Prostate gland (tissue), 2 donors: ENCODE measurements around the gene GRB10.

Source experiments
- POLR2A ChIP-seq: fragments of 450-650 bp; IDR thresholded peaks from one replicate; pipeline ENCODE4 v1.6.1; 2016; ENCODE audit warnings: antibody characterized with exemption, mild to moderate bottlenecking
- POLR2AphosphoS5 ChIP-seq: sonication (generic); formaldehyde crosslinking; IDR thresholded peaks from one replicate; pipeline ENCODE4 v1.6.1; 2017; ENCODE audit warnings: antibody characterized with exemption
- TF ChIP-seq, protein P1 (sequence below), 4 experiments: fragments of 200-600 bp in 2 of 4; fragments of 450-650 bp in 2 of 4; sonication (generic) in 2 of 4; IDR thresholded peaks; 1 replicate in 3 of 4; 2 replicates in 1 of 4; pipeline ENCODE4 v1.5.1; 2016 to 2019; ENCODE audit warnings: antibody characterized with exemption in 4 of 4, mild to moderate bottlenecking in 2 of 4, moderate library complexity in 2 of 4

DNA sequence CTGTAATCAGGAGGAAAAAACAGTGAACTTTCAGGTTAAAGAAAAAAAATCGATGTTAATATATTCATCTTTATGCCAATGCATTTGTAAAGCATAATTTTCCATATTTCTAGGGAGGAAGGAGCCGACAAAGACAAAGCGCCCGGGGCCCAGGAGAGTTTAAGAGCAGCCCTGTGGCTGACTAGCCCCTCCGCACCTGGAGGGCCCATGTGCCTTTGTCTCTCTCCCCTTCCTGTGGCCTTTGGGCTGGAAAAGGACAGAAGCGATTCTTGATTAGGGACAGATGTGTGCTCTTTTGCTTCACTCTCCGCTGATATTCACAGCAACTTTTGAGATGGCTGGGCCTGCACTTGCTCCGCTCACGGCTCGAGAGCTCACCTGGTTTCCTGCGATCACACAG is 240.6 kb downstream of the GRB10 start:
- TF ChIP-seq, protein P1, sequence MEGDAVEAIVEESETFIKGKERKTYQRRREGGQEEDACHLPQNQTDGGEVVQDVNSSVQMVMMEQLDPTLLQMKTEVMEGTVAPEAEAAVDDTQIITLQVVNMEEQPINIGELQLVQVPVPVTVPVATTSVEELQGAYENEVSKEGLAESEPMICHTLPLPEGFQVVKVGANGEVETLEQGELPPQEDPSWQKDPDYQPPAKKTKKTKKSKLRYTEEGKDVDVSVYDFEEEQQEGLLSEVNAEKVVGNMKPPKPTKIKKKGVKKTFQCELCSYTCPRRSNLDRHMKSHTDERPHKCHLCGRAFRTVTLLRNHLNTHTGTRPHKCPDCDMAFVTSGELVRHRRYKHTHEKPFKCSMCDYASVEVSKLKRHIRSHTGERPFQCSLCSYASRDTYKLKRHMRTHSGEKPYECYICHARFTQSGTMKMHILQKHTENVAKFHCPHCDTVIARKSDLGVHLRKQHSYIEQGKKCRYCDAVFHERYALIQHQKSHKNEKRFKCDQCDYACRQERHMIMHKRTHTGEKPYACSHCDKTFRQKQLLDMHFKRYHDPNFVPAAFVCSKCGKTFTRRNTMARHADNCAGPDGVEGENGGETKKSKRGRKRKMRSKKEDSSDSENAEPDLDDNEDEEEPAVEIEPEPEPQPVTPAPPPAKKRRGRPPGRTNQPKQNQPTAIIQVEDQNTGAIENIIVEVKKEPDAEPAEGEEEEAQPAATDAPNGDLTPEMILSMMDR (IDR thresholded peaks at IDR 0.05), result no peak
- TF ChIP-seq POLR2A (no peak), POLR2AphosphoS5 (no peak)
